Skin of body (tissue), 2 donors: Measurements from ENCODE around the gene PLEKHO2. TPM values are rescaled to one million over a fixed set of nuclear protein-coding genes. Genes with fewer than 3 reads are reported as not detected.
A peak's percentile ranks its signal among the peaks of the same experiment; 100 is the strongest.

ENCODE experiments used
- DNase-seq: peaks from one replicate; lab custom pipeline; 2025; lab: John Stamatoyannopoulos, UW
- total RNA-seq: library from RNA; depleted of rRNA; stranded (reverse); fragments of >200 nt; gene quantifications from one replicate; pipeline ENCODE4 v1.2.3, GENCODE V29; 2014

The PLEKHO2 gene
- total RNA-seq, 1 donor from 2014 or later, result 15.6 TPM

GRCh38 chr15:64855205-64855975 lies 13.7 kb downstream of the PLEKHO2 start:
- DNase-seq, result no peak

GRCh38 chr15:64856429-64857145 lies 14.9 kb downstream of the PLEKHO2 start:
- DNase-seq, result no peak

DNA sequence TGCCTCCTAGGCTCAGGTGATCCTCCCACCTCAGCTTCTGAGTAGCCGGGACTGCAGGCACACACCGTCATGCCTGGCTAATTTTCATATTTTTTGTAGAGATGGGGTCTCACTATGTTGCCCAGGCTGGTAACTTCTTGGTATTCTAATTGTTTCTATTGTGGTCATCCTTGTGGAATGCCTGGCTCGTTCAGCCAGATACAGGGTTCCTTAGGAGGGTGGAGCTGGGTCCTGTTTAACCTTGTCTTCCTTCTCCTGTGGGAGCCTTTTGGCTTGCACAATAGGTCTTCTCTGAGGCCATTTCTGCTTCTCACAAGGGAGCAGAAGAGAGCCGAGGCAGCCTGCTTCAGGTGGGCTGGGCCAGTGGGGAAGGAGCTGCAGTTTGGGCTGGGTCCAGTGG lies 15.7 kb downstream of the PLEKHO2 start:
- DNase-seq, result no peak

DNA sequence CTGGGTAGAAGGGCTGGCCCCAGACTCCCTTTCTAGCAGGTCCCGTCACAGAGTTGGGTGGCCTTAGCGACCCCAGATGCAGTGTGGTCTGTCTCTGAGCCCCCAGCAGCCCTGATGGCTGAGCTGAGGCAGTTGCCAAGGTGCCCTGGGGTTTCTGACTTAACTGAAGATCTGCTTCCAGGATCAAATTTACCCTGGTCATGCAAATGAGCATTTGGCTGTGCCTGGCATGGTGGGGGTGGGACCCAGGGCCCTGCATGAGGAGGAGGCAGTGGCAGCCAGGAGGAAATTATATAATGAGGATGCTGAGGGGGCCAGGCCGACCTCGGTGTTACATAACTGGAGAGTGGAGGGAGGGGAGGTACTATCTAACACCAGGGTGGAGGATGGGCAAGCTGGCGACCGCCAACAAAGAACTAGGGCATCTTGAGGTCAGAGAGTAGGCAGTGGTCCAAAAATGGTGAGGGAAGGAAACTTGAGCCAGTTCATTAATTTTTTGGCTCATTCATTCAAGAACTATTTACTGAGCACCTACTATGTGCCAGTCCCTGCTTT lies 16.4 kb downstream of the PLEKHO2 start:
- no peak for DNase-seq

DNA sequence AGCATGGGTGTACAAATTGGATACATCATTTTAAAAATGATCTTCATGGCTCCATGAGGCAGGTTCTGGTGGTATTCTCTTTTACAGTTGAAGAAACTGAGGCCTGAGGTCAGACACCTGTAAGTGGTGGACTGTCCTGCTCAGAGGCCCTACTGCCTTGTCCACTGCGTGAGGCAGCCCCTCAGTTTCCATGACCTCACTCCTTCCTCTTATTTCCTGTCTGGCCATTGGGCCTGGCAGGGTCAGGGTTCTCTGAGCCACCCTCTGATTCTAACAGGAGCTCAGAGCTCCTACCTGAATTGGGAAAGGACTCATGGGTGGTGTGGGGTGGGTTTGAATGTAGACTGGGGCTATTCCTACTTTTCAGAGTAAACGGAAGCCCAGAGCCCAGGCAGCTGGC lies 17.5 kb downstream of the PLEKHO2 start:
- no peak for DNase-seq

DNA sequence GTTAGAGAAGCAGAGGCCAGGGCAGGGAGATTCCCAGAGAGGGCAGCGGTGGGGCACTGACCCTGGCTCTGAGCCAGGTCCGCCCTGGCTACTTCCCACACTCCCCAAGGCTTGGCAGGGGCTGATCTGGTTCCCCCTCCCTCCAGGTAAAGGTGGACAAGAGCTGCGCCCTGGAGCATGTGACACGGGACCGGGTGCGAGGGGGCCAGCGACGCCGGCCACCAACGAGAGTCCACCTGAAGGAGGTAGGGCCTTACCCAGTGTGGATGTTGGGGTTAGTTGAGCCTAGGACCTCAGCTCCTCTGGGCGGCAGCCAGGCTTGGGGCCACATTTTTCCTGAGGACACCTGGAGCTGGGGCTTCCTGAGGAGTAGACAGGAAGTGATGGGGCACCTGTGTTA lies 19.6 kb downstream of the PLEKHO2 start:
- DNase-seq, result no peak

DNA sequence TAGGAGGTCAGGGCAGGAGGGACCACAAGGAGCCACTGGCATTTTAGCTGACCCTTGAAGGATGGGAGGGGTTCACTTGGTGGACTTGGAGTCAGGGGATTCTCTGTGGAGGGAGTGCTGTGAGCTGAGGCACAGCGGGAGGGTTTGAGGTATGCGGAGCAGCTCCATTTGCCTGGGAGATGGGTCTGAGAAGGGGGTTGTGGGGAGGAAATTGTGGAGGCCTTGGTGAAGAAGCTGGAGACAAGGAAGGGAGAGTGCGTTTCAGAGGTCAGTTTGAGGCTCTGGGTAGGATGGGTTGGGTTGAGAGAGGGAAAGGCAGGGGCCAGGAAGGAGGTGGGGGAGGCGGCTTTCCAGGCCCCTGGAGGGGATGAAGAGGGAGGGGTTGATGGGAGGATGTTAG lies 20.2 kb downstream of the PLEKHO2 start:
- no peak for DNase-seq

DNA sequence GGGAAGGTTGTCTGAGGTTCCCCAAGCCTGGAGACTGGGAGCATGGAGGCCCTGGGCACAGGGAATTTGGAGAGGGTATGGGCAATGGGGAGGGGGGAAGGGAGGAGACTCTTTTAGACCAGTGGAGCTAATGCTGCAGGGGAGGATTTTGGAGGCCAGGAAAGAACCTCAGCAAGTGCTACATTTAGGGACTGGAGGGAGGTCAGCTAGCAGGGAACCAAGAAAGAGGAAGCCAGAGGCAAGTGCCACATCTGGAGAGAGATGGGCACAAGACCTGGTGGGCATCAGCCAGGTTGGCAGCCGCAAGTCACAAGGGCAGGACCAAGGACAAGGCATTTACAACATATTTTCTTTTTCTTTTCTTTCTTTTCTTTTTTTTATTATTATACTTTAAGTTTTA lies 20.7 kb downstream of the PLEKHO2 start:
- DNase-seq, result no peak

GRCh38 chr15:64864068-64864467 lies 22.4 kb downstream of the PLEKHO2 start:
- no peak for DNase-seq

DNA sequence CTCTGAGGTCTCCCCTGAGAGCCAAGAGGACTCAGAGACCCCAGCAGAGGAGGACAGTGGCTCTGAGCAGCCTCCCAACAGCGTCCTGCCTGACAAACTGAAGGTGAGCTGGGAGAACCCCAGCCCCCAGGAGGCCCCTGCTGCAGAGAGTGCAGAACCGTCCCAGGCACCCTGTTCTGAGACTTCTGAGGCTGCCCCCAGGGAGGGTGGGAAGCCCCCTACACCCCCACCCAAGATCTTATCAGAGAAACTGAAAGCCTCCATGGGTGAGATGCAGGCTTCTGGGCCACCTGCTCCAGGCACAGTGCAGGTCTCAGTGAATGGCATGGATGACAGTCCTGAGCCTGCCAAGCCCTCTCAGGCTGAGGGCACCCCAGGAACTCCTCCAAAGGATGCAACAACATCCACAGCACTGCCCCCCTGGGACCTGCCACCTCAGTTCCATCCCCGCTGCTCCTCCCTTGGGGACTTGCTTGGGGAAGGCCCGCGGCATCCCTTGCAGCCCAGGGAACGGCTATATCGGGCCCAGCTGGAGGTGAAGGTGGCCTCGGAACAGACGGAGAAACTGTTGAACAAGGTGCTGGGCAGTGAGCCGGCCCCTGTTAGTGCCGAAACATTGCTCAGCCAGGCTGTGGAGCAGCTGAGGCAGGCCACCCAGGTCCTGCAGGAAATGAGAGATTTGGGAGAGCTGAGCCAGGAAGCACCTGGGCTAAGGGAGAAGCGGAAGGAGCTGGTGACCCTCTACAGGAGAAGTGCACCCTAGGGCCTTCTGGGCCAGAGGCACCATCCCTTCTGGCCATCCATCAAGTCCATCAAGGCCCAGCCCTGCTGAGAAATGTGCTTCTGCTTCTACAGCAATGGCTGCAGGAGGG lies 23.6 kb downstream of the PLEKHO2 start:
- DNase-seq, result no peak

DNA sequence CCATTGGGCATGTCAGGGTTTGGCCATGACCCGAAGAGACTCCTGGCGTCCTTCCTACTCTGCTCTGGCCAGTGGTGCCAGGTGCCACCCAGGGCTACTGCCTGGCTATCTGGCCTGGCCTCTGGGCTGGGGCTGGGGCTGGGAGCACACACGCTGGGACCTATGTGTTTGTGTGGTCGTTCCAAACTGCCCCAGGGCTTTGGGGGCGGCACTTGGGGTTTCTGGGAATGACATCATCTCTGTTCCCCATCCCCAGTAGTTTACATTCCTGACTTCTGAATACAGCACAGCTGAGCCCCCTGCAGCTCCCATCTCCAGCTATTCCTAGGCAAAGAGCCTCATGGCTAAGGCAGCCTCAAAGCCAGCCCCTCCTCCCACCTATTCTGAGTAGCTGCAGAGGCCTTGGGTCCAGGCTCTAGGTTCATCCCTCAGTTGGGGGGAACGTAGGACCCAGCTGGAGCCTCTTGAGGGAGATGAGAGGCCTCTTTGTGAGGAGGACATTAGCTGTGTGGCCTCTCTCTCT lies 24.3 kb downstream of the PLEKHO2 start:
- DNase-seq, result no peak

DNA sequence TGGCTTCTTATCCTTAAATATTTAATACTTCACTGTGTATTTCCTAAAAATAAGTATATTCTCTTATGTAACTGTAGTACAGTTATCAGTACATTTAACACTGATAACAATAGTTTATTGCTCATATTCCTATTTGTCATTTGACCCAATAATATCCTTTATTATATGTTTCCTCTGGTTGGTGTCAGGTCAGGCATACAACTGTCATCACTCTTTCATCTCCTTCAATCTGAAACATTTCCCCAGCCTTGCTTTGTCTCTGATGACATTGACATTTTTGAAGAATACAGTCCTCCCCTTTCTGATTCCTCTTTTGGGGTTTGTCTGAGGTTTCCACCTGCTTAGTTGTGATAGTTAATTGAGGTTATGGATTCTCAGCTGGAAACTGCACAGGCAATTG lies 27.8 kb downstream of the PLEKHO2 start:
- DNase-seq, result no peak

DNA sequence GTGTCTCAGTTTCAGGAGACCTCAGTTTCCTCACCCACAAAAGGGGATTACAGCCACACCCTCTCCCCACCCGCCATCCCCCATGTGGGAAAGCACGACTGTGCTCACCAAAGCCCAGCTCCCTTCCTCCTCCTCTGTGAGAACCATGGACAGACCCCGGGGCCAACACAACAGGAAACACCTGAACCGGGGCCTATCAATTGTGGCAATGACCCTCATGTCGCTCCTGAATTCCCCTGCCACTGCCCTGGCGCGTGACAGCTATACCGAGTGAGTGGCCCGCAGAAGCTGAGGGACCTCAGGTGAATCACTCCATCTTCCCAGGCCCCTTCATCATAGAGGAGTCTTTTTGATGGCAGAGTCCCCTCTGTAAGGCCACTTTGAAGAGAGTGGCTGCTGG lies 28.6 kb downstream of the PLEKHO2 start:
- no peak for DNase-seq

- no peak for DNase-seq
Observed at GRCh38 chr15:64875641-64876223, 34.0 kb downstream of the PLEKHO2 start.

- DNase-seq, result no peak
Observed at GRCh38 chr15:64877435-64877834, 35.7 kb downstream of the PLEKHO2 start.

DNA sequence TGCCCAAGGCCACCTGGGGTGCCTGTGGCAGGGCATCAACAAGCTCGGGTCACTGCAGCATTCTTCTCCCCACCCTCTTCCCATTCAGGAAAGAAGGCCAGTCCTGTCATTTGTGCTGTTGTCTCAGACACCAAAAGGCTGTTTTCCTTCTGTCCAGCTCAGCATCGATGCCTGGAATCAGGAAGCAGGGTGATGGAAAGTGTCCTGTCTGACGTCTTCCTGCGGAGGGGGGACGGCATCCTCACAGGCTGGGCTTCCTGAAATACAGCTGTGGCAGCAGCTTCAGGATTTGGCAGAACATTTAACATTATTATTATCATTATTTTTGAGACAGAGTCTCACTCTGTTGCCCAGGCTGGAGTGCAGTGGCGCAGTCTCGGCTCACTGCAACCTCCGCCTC lies 37.0 kb downstream of the PLEKHO2 start:
- peak; percentile 19 for DNase-seq

GRCh38 chr15:64883100-64883581 lies 41.4 kb downstream of the PLEKHO2 start:
- DNase-seq, result no peak

GRCh38 chr15:64883997-64884511 lies 42.3 kb downstream of the PLEKHO2 start:
- no peak for DNase-seq

DNA sequence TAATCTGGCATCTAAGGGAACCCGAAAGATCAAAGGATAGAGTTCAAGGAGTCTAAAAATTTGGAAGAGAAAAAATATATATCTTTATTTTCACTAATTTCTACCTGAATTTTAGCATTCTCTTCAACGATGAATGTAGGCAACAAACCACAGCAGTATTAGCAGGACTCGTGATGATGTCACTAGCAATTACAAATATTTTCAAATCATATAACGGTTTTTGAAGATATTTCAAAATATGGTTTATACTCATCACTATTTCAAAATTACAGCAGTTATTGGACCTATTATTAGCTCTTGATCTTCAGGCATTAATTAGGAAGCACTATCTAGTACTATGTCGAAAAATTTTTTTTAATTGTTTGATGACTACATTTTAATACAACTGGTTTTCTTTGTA lies 43.0 kb downstream of the PLEKHO2 start:
- no peak for DNase-seq

GRCh38 chr15:64888336-64888735 lies 46.6 kb downstream of the PLEKHO2 start:
- no peak for DNase-seq

DNA sequence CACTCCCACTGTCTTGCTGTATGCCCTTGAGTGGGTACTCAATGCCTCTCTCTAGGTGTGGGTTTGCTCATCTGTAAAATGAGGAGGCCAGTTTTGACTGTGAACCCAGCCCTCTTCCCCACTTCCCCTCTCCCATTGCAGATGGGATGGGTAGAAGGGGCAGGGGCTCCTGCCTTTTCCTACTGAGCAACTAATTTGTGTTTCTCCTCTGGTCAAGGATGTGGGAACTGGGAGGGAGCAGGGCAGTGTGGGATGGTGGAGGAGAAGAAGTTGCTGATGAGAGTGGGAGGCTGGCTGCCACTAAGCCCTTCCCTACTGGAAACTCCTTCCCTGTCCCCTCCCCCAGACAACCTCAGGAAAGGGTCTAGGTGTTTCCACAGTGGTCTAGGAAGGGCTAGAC lies 49.8 kb downstream of the PLEKHO2 start:
- DNase-seq, result no peak
